ENCODE measurements around the gene ROBO1.
A peak's percentile ranks its signal among the peaks of the same experiment; 100 is the strongest.
"Not testable (repeated sequence)": the region's sequence is repeated elsewhere in the genome, so short reads cannot be mapped to it uniquely, and the experiment has no call there.

ROBO1 gene

GRCh38 chr3:78900426-78900825 is 867.4 kb downstream of the ROBO1 start:
- DNase-seq = no peak

GRCh38 chr3:78895528-78895927 is 872.3 kb downstream of the ROBO1 start:
- DNase-seq = no peak

GRCh38 chr3:78894787-78895186 is 873.0 kb downstream of the ROBO1 start:
- DNase-seq = no peak

- DNase-seq = no peak
Observed at GRCh38 chr3:78893161-78893560, 874.6 kb downstream of the ROBO1 start.

- no peak for DNase-seq
Observed at GRCh38 chr3:78889348-78889747, 878.5 kb downstream of the ROBO1 start.

- no peak for DNase-seq
Observed at GRCh38 chr3:78888635-78889034, 879.2 kb downstream of the ROBO1 start.

GRCh38 chr3:78887547-78888011 is 880.2 kb downstream of the ROBO1 start:
- DNase-seq = no peak

- no peak for DNase-seq
Observed at GRCh38 chr3:78887029-78887428, 880.8 kb downstream of the ROBO1 start.

GRCh38 chr3:78884567-78884966 is 883.2 kb downstream of the ROBO1 start:
- DNase-seq = not testable (repeated sequence)

GRCh38 chr3:78882251-78882650 is 885.5 kb downstream of the ROBO1 start:
- DNase-seq = no peak

- no peak for DNase-seq
Observed at GRCh38 chr3:78881501-78881900, 886.3 kb downstream of the ROBO1 start.

GRCh38 chr3:78880603-78881461 is 887.0 kb downstream of the ROBO1 start:
- DNase-seq = no peak

GRCh38 chr3:78879295-78879860 is 888.4 kb downstream of the ROBO1 start:
- DNase-seq = no peak

- no peak for DNase-seq
Observed at GRCh38 chr3:78878789-78879188, 889.0 kb downstream of the ROBO1 start.

- no peak for DNase-seq
Observed at GRCh38 chr3:78878011-78878410, 889.8 kb downstream of the ROBO1 start.

GRCh38 chr3:78875851-78876250 is 891.9 kb downstream of the ROBO1 start:
- DNase-seq = no peak

- no peak for DNase-seq
Observed at GRCh38 chr3:78875436-78875835, 892.4 kb downstream of the ROBO1 start.

- DNase-seq = no peak
Observed at GRCh38 chr3:78873641-78874040, 894.2 kb downstream of the ROBO1 start.

GRCh38 chr3:78872195-78872594 is 895.6 kb downstream of the ROBO1 start:
- peak; percentile 50 for DNase-seq

- no peak for DNase-seq
Observed at GRCh38 chr3:78871048-78871447, 896.8 kb downstream of the ROBO1 start.

GRCh38 chr3:78870484-78870883 is 897.3 kb downstream of the ROBO1 start:
- no peak for DNase-seq

GRCh38 chr3:78868570-78868969 is 899.2 kb downstream of the ROBO1 start:
- DNase-seq = no peak

- DNase-seq = no peak
Observed at GRCh38 chr3:78867409-78868372, 900.1 kb downstream of the ROBO1 start.

Measured in SHP77 treated with DMSO at 0.1 percent for 48 hours (cell line).